ENCODE results near the gene BICD2. TPM values are rescaled to one million over a fixed set of nuclear protein-coding genes. Genes with fewer than 3 reads are reported as not detected.
A peak's percentile ranks its signal among the peaks of the same experiment; 100 is the strongest.

BICD2 gene
- total and polyA plus RNA-seq, 4 donors = 8.9 to 37.2 (median 24.3) TPM

GRCh38 chr9:92760070-92760469, 4.6 kb downstream of the BICD2 start:
- Histone ChIP-seq H3K27me3 (ENCODE audit: control insufficient read depth in 1 of 2, insufficient read depth in 2 of 2, low read length in 1 of 2) (no peaks in the 10 kb centered on the region), H3K9me3 (ENCODE audit: control insufficient read depth, low read length) (no peaks in the 10 kb centered on the region), H3K4me3 (ENCODE audit: low read length in 2 of 2) (no peak overlapping the region), H3K4me1 (ENCODE audit: control insufficient read depth in 1 of 2, insufficient read depth in 2 of 2, low read length in 2 of 2) (no peaks in the 10 kb centered on the region), H3K27ac (ENCODE audit: low read depth in 1 of 2, low read length in 2 of 2) (no peak overlapping the region), H3K36me3 (ENCODE audit: control insufficient read depth in 1 of 2, insufficient read depth in 2 of 2, low read length in 1 of 2) (no peaks in the 10 kb centered on the region)
- ATAC-seq (ENCODE audit: low FRiP score) (no peak), DNase-seq (peak; percentile 72 to 87)
- intact Hi-C loops (cut with DNase I) = no loop called here
- WGBS, 2 donors = 25 to 27% methylated on average over 8 of the region's 8 CpGs

- no peaks in the 10 kb centered on the region for H3K4me1 ChIP-seq (ENCODE audit: control insufficient read depth in 1 of 2, insufficient read depth in 2 of 2, low read length in 2 of 2)
- no peaks in the 10 kb centered on the region for H3K27me3 ChIP-seq (ENCODE audit: control insufficient read depth in 1 of 2, insufficient read depth in 2 of 2, low read length in 1 of 2)
- H3K9me3 ChIP-seq (ENCODE audit: control insufficient read depth, low read length) = no peaks in the 10 kb centered on the region
- no peak overlapping the region for H3K27ac ChIP-seq (ENCODE audit: low read depth in 1 of 2, low read length in 2 of 2)
- intact Hi-C loops (cut with DNase I) = loop anchor here in 1 of 2 donors (2.0 kb wide), 1 partner anchor 15 kb away; no protein-coding TSS in a partner anchor
- 89 to 91% methylated on average over 2 of the region's 2 CpGs for WGBS, 2 donors
- H3K36me3 ChIP-seq (ENCODE audit: control insufficient read depth in 1 of 2, insufficient read depth in 2 of 2, low read length in 1 of 2) = no peaks in the 10 kb centered on the region
- no peak overlapping the region for H3K4me3 ChIP-seq (ENCODE audit: low read length in 2 of 2)
- DNase-seq (peak in 1 of 2 donors; percentile 50), ATAC-seq (ENCODE audit: low FRiP score) (no peak)
Measured at GRCh38 chr9:92759446-92759845, 5.2 kb downstream of the BICD2 start.

DNA sequence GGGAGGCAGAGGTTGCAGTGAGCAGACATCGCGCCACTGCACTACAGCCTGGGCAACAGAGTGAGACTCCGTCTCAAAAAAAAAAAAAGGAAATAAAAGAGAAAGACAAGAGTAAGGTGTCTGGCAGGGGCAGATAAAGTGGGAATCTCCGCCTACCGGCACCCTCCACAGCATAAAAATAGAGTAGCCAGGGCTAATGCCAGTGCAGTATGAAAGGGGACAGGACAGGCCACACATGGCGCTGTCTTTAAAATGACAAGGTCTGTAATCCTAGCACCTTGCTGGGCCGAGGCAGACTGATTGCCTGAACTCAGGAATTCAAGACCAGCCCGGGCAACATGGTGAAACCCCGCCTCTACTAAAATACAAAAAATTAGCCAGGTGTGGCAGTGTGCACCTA, 7.8 kb downstream of the BICD2 start:
- Histone ChIP-seq H3K4me1 (ENCODE audit: control insufficient read depth in 1 of 2, insufficient read depth in 2 of 2, low read length in 2 of 2) (no peaks in the 10 kb centered on the region), H3K4me3 (ENCODE audit: low read length in 2 of 2) (no peak overlapping the region), H3K36me3 (ENCODE audit: control insufficient read depth in 1 of 2, insufficient read depth in 2 of 2, low read length in 1 of 2) (no peaks in the 10 kb centered on the region), H3K9me3 (ENCODE audit: control insufficient read depth, low read length) (no peaks in the 10 kb centered on the region), H3K27ac (ENCODE audit: low read depth in 1 of 2, low read length in 2 of 2) (no peak overlapping the region), H3K27me3 (ENCODE audit: control insufficient read depth in 1 of 2, insufficient read depth in 2 of 2, low read length in 1 of 2) (no peaks in the 10 kb centered on the region)
- intact Hi-C loops (cut with DNase I) = no loop called here
- ATAC-seq (ENCODE audit: low FRiP score) (no peak), DNase-seq (peak in 1 of 2 donors; percentile 61)
- WGBS, 2 donors = 87 to 96% methylated on average over 9 of the region's 9 CpGs

DNA sequence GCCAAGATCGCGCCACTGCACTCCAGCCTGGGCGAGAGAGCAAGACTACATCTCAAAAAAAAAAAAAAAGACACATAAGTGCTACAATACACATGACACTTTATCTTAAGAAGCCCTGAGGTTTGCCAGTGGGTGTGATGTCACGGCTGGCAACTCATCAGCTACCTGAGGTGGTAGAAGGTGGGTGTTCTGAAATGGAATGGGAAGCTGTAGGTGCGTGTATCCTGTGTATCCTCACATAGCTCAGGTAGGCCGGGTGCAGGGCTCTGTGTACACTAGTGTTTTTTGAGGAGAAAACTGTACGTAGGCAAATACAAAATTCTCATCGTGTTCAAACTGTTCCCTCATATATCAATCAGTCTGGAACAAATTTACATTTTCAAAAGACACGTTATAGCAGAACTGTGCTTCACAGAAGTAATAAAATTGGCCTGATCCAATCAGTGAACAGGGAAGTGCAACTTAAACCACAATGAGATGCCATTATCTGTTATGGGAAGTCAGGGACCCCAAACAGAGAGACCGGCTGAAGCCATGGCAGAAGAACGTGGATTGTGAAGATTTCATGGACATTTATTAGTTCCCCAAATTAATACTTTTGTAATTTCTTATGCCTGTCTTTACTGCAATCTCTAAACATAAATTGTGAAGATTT, 10.4 kb downstream of the BICD2 start:
- 93 to 96% methylated on average over 11 of the region's 11 CpGs for WGBS, 2 donors
- no peak overlapping the region for H3K4me3 ChIP-seq (ENCODE audit: low read length in 2 of 2)
- no peak overlapping the region for H3K27ac ChIP-seq (ENCODE audit: low read depth in 1 of 2, low read length in 2 of 2)
- ATAC-seq (ENCODE audit: low FRiP score) = no peak
- H3K27me3 ChIP-seq (ENCODE audit: control insufficient read depth in 1 of 2, insufficient read depth in 2 of 2, low read length in 1 of 2) = no peaks in the 10 kb centered on the region
- peak in 1 of 2 donors; percentile 28 for DNase-seq
- intact Hi-C loops (cut with DNase I) = no loop called here
- no peaks in the 10 kb centered on the region for H3K9me3 ChIP-seq (ENCODE audit: control insufficient read depth, low read length)
- no peaks in the 10 kb centered on the region for H3K36me3 ChIP-seq (ENCODE audit: control insufficient read depth in 1 of 2, insufficient read depth in 2 of 2, low read length in 1 of 2)
- H3K4me1 ChIP-seq (ENCODE audit: control insufficient read depth in 1 of 2, insufficient read depth in 2 of 2, low read length in 2 of 2) = no peaks in the 10 kb centered on the region

DNA sequence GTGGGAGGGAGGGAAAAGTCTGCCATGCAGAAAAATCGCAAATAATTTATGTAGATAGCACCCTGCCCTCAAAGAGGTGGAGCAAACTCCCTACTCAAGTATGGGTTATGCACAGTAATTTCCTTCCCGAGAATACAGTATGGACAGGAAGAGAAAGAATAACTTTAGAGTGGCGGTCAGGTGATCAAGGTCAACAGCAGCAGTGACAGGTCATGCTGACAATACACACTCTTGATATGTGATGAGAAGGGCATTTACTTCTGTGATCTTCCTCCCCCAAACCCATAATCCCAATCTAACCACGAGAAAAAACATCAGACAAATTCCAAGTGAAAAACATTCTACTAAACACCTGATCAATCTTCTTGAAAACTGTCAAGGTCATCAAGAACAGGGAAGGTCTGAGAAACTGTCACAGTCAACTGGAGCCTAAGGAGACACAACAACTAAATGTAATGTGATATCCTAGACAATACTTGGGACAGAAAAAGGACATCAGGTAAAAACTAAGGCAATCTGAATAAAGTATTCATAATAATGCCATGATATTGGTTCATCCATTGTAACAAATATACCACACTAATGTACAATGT, 11.7 kb downstream of the BICD2 start:
- DNase-seq = no peak
- WGBS, 2 donors = 79 to 84% methylated on average over 4 of the region's 4 CpGs
- H3K4me1 ChIP-seq (ENCODE audit: control insufficient read depth in 1 of 2, insufficient read depth in 2 of 2, low read length in 2 of 2) = no peaks in the 10 kb centered on the region
- no peak overlapping the region for H3K4me3 ChIP-seq (ENCODE audit: low read length in 2 of 2)
- no peak for ATAC-seq (ENCODE audit: low FRiP score)
- H3K9me3 ChIP-seq (ENCODE audit: control insufficient read depth, low read length) = no peaks in the 10 kb centered on the region
- intact Hi-C loops (cut with DNase I) = no loop called here
- no peak overlapping the region for H3K27ac ChIP-seq (ENCODE audit: low read depth in 1 of 2, low read length in 2 of 2)
- no peaks in the 10 kb centered on the region for H3K27me3 ChIP-seq (ENCODE audit: control insufficient read depth in 1 of 2, insufficient read depth in 2 of 2, low read length in 1 of 2)
- H3K36me3 ChIP-seq (ENCODE audit: control insufficient read depth in 1 of 2, insufficient read depth in 2 of 2, low read length in 1 of 2) = no peaks in the 10 kb centered on the region

- ATAC-seq (ENCODE audit: low FRiP score) (no peak), DNase-seq (no peak)
- intact Hi-C loops (cut with DNase I) = no loop called here
- Histone ChIP-seq H3K4me1 (ENCODE audit: control insufficient read depth in 1 of 2, insufficient read depth in 2 of 2, low read length in 2 of 2) (no peaks in the 10 kb centered on the region), H3K27ac (ENCODE audit: low read depth in 1 of 2, low read length in 2 of 2) (no peak overlapping the region), H3K36me3 (ENCODE audit: control insufficient read depth in 1 of 2, insufficient read depth in 2 of 2, low read length in 1 of 2) (no peaks in the 10 kb centered on the region), H3K27me3 (ENCODE audit: control insufficient read depth in 1 of 2, insufficient read depth in 2 of 2, low read length in 1 of 2) (no peaks in the 10 kb centered on the region), H3K4me3 (ENCODE audit: low read length in 2 of 2) (no peak overlapping the region), H3K9me3 (ENCODE audit: control insufficient read depth, low read length) (no peaks in the 10 kb centered on the region)
- WGBS, 2 donors = 73 to 76% methylated on average over 6 of the region's 6 CpGs
Measured at GRCh38 chr9:92749934-92750315, 14.7 kb downstream of the BICD2 start.

DNA sequence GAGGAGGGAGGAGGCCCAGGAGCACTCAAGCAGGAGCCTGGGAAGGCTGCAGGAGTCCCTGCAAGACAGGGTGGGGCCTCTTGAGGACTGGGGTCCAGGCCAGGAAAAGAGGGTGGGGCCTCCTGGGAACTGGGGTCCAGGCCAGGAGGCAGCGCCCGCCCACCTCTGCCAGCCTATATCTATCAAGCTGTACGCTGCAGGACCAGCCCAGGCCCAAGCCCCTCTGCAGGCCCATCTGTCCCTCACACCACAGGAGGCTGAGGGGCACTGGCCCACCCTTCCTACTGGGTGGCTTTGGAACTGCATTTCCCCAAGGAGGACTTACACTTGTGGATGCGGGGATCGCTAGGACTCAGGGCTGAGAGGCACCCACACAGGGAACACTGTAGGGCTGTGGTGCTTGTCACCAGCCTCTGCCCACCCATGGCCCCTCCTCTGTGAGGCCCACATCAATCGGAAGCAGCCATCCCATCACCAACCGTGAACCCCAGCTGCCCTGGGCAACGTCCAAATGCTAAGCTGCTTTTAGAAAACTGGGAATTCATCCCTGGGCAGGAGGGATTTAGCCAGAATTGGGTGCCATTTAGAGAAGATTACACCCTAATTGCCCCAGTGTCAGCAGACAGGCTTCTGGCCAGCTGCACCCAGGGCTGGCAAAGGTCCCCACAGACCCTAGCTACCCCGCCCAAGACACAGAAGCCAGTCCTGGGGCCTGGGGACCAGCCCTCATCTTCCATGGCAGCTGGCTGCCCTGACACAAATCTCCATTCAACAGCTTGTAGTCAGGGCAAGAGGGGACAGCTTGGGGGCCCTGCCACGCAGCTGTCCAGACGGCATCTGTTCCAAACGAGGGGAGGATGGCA, 15.3 kb downstream of the BICD2 start:
- Histone ChIP-seq H3K27me3 (ENCODE audit: control insufficient read depth in 1 of 2, insufficient read depth in 2 of 2, low read length in 1 of 2) (no peaks in the 10 kb centered on the region), H3K9me3 (ENCODE audit: control insufficient read depth, low read length) (no peaks in the 10 kb centered on the region), H3K4me3 (ENCODE audit: low read length in 2 of 2) (no peak overlapping the region), H3K4me1 (ENCODE audit: control insufficient read depth in 1 of 2, insufficient read depth in 2 of 2, low read length in 2 of 2) (no peaks in the 10 kb centered on the region), H3K27ac (ENCODE audit: low read depth in 1 of 2, low read length in 2 of 2) (no peak overlapping the region), H3K36me3 (ENCODE audit: control insufficient read depth in 1 of 2, insufficient read depth in 2 of 2, low read length in 1 of 2) (no peaks in the 10 kb centered on the region)
- DNase-seq = peak; percentile 46 to 69
- intact Hi-C loops (cut with DNase I) = no loop called here
- ATAC-seq (ENCODE audit: low FRiP score) = peak; percentile 50
- whole genome bisulfite sequencing, 2 donors = 26 to 36% methylated on average over 12 of the region's 12 CpGs

GRCh38 chr9:92748233-92748497, 16.5 kb downstream of the BICD2 start:
- 78 to 82% methylated on average over 3 of the region's 3 CpGs for WGBS, 2 donors
- H3K27me3 ChIP-seq (ENCODE audit: control insufficient read depth in 1 of 2, insufficient read depth in 2 of 2, low read length in 1 of 2) = no peaks in the 10 kb centered on the region
- no peaks in the 10 kb centered on the region for H3K4me1 ChIP-seq (ENCODE audit: control insufficient read depth in 1 of 2, insufficient read depth in 2 of 2, low read length in 2 of 2)
- no peak for ATAC-seq (ENCODE audit: low FRiP score)
- H3K9me3 ChIP-seq (ENCODE audit: control insufficient read depth, low read length) = no peaks in the 10 kb centered on the region
- intact Hi-C loops (cut with DNase I) = no loop called here
- no peak for DNase-seq
- no peaks in the 10 kb centered on the region for H3K36me3 ChIP-seq (ENCODE audit: control insufficient read depth in 1 of 2, insufficient read depth in 2 of 2, low read length in 1 of 2)
- H3K4me3 ChIP-seq (ENCODE audit: low read length in 2 of 2) = no peak overlapping the region
- no peak overlapping the region for H3K27ac ChIP-seq (ENCODE audit: low read depth in 1 of 2, low read length in 2 of 2)
